G401 (cell line): ENCODE results near the gene KCNE1. TPM values are rescaled to one million over a fixed set of nuclear protein-coding genes. Genes with fewer than 3 reads are reported as not detected.
A peak's percentile ranks its signal among the peaks of the same experiment; 100 is the strongest.

Experiments
- DNase-seq: peaks from one replicate; pipeline ENCODE4 v3.0.0-alpha.2; 2015; ENCODE audit warnings: low spot score
- in situ Hi-C: cut with HindIII; loops from 2 replicates; pipeline ENCODE4 v1.10.0; 2016; ENCODE audit warnings: low sequenced_read_pairs, mixed read lengths
- total RNA-seq: library from RNA; depleted of rRNA; stranded (reverse); fragments of >200 nt; shearing (Covaris generic); gene quantifications from 2 replicates; pipeline ENCODE4 v1.2.3, GENCODE V29; 2014

The KCNE1 gene
- total RNA-seq, 1 experiment from 2014 or later: 0.14 TPM

GRCh38 chr21:34537838-34538237 lies 25.8 kb upstream of the KCNE1 start:
- in situ Hi-C loops: no loop called here

GRCh38 chr21:34536820-34537219 lies 24.8 kb upstream of the KCNE1 start:
- no peak for DNase-seq
- in situ Hi-C loops: no loop called here

More at GRCh38 chr21:34537838-34538237, 25.8 kb upstream of the KCNE1 start:
- no peak for DNase-seq

DNA sequence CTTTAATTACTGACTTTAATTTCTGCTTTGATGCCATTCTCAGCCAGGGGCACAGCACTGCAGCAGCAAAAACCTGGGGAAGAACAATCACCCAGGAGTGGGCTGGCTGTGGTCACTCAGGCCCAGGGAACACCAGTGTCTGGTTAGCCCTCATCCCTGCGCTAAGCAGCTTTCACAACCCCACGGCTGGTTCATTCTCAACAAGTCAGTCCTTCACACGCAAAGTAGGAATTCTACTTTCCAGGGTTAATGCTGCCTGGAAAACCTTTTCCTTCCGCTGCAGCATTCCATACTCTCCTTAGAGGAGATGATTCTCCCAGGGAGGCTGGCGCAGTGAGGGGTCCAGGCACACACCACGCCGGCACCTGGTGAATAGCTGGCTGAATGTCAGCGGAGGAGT lies 24.3 kb upstream of the KCNE1 start:
- in situ Hi-C loops: no loop called here
- DNase-seq: no peak

GRCh38 chr21:34535886-34536285 lies 23.9 kb upstream of the KCNE1 start:
- no peak for DNase-seq
- in situ Hi-C loops: no loop called here

GRCh38 chr21:34534522-34534921 lies 22.5 kb upstream of the KCNE1 start:
- in situ Hi-C loops: no loop called here
- DNase-seq: no peak

- in situ Hi-C loops: no loop called here
- DNase-seq: no peak
Observed at GRCh38 chr21:34533938-34534337, 21.9 kb upstream of the KCNE1 start.

DNA sequence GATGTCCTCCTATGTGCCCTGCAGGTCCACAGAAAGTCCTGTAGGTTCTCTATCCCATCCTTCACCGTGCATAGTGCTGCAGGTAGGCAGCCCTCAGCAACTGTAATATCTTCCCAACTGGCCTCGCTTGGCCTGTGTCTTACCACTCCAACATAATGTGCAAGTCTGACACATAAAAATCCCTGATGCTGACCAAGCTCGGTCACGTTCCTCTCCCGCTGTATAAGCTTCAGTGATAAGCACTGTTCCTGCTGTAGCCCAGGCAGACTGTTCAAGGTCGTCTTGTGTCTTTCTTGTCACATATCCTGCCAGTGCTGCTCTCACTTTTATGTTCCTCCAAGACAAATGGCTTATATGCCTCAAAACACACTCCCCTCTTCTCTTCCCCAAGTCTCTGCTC lies 19.4 kb upstream of the KCNE1 start:
- in situ Hi-C loops: no loop called here
- no peak for DNase-seq

DNA sequence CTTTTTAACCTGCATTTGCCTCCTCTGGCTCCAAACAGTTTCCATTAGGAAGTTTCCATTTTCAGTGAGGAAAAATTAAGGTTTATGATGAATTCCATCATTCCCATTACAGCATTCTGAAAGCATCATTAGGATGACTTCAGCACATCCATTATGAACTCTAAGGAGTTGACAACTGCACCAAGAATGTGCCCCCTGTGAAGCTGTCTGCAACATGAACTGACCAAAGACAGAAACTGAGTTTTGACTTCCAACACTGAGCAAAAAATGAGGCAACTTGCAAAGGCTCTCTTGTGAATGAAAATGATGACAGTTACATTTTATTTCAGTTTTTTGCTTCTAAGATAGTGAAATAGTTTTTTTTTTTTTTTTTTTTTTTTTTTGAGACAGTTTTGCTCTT lies 18.3 kb upstream of the KCNE1 start:
- in situ Hi-C loops: no loop called here
- no peak for DNase-seq

DNA sequence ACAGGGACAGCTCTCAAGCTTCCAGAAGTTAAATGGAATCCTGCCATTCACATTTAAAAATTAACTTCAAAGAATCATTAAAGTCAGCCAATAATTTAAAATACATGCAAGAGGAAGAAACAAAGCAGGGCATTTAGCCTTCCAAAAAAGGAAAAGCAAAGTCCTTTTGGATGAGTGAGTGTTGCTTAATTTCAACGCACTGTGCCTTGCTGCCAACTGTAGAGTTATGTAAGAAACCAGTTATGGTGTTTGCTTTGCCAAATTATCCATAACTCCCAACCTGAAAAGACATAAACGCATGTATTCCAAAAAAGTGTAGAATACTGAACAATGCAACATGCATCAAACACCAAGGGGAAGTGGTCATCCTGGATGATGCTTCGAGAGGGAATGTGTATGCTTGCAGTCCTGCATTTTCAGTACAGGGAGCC lies 16.1 kb upstream of the KCNE1 start:
- in situ Hi-C loops: no loop called here

DNA sequence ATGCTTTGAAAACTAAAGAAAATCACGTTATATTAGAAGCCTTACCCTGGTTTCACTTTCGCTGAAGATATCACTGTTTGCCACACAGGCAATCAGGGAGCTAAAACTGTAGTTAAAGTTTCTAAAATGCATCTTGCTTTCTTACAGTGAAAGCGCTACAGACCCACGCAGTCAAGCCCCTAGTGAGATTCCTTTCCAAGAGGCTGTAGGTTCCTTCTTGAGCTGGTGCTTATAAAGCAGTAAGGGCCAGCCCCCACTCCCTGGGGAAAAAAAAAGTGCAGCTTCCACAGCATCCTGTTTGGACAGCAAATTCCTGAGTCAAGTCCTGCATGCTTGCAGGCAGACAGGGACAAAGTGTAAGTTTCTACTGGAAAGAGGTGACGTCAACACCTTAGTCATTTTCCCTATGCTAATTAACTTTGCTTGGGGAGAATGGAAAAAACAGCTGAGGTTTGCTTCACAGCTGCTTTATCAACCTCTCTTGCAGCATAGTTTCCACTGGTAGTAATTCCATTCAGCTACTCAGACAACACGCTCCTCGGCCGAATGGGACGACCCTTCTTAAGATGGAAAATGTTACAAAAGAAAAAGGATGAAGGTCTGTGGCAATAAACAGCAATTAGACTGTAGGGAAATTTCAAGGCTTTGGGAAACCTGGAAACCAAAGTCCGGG lies 14.7 kb upstream of the KCNE1 start:
- DNase-seq: peak; percentile 18
- in situ Hi-C loops: no loop called here

More for the DNA sequence above, 16.1 kb upstream of the KCNE1 start:
- DNase-seq: peak; percentile 28

DNA sequence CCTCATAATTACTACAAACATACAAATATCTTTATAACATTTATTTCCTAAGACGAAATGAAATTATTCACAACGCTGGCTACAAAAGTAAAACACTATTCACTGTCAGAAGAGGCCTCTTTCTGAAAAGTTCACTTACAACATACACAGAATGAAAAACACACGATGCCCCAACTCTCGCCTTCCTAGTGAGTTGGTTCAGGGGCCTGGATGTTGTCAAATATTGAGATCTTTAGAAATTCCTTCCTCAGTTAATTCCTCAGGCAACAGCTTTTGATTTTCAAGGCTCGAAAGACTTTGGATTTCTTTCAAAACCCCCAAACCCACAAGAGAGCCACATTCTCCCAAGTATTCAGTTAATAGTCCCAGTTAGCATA lies 14.2 kb upstream of the KCNE1 start:
- DNase-seq: no peak
- in situ Hi-C loops: no loop called here

DNA sequence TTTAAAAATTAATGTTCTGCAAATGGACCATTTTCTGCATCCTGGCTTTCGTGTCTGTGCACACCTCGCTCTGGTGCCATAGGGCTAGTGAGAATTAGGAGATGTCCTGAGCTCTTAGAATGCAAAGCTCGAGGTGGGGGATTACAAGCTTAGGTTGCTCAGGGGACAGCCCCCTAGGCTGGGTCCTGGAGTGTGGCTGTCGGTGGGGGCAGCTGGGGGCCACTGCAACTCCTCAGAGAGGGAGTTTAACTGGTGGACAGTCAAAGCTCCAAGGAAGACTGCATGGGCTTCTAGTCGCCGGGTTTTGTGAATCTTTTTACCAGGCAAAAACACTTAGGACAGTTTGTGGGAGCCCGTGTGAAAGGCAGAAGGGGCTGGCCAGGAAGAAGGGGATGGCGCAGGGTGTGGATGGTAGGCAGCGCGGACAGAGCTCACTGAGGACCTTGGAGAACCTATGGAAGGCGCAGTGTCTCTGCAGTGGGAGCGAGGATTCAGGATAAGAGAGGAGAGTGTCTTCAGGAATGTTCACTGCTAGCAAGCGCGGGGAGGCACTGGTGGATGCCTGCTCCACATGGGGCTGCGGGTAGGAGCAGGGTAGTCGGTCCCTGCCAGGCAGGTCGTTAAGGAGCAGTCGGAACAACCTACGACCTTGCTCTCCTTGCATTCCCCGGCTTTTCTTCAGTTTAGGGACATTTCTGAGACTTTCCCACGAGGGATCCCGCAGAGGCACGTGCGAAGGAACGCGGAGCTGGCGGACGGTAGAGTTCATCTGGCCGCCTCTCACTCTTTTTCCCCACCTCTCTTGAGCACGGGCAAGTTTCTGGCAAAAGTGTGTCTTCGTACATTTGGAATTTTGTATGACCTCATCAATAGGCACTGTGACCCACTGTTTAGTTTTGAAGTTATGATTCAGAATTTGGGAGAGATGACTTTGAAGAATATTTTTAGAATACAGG lies 12.9 kb upstream of the KCNE1 start:
- no peak for DNase-seq
- in situ Hi-C loops: no loop called here

DNA sequence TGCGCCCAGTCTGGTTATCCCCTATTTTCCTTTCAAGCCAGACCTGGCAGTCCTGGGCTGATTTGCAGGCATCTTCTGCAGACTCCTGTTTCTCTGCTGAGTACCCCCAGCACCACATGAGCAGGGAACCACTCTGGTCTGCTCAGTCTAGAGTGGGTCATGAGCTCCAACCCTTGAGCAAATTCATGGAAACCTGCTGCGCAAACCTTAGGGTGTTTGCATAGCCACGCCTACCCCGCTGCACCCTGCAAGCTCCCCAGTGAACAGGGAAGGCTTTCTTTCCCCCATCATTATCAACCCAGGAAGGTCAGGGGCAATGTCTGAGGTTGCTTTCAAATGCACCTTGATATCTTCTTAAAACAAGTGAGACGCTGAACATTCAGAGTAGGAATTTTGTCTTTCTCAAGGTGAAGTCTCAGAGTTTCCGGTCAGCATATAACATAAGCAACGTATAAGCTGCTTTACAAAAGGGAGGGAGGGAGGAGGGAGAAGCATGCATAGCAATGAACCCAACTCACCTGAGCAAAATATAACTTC lies 11.1 kb upstream of the KCNE1 start:
- no peak for DNase-seq
- in situ Hi-C loops: no loop called here

DNA sequence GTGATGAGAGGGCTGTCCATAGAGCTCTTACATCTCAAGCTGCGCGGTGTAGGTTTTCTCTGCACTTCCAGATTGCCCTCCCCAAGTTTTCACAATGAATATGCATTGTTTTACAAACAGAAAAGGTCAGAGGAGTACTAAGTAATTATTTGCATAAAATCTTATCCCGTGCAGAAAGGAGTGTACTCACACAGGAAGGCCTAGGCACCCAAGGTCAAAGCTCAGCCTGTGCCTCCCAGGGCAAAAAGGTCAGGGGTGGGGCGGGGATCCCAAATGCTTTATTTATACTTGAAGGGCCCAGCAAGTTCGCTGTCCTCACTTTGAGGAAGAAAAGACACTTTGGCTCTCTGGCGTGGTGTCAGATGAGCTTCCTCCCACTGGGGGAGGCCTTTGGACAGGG lies 10.3 kb upstream of the KCNE1 start:
- in situ Hi-C loops: no loop called here
- no peak for DNase-seq

DNA sequence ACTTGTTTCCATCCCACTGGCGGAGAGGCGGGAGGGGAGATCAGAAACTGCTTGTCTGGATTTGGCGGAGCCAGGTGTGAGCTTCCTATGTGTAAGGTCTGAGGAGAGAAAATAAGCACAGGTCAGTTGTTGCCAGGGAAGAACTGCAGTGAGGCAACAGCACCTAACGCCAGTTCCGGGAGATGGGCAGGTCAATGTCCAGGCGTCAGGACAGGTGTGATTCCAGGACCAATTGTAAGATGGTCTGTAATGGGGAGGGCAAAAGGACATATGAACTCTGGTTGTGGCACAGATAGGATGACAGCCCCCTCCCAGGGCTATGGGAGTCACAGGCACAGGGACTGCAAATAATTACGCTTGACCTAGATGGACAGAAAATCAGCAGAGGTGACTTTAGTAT lies 9.6 kb upstream of the KCNE1 start:
- in situ Hi-C loops: no loop called here
- no peak for DNase-seq

DNA sequence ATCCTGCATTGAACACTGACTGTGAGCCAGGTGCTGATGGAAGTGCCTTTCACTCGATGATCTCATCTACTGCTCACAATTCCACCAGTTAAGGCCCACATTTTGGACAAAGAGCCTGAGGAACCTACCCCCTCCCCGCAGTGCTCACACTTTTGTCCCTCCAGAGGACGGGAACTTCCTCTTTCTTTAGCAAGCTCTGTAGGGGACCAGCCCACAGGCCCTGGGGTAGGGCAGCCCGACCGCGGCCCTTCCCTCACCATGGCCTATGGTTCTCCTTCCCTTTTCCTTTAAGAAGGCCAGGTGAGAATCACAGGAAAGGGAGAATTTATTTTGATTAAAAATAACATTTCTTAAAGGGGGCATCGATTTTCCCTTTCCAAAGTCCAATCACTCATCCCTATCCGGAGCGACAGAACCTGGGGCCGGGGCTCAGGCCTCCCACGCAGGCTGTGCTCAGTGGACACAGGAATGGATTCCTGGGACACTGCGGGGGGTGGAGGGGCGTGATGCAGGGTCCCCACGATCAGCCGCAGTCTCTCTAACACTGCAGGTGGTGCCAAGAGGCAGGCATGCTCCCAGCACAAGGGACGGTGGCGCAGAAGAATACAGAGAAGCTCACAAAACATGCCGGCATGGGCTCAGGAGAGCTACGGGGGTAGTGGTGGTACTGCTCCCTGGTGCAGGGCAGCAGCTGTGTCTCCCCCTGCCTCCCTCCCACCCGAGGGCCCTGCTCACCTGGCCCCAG lies 8.9 kb upstream of the KCNE1 start:
- in situ Hi-C loops: no loop called here
- no peak for DNase-seq

DNA sequence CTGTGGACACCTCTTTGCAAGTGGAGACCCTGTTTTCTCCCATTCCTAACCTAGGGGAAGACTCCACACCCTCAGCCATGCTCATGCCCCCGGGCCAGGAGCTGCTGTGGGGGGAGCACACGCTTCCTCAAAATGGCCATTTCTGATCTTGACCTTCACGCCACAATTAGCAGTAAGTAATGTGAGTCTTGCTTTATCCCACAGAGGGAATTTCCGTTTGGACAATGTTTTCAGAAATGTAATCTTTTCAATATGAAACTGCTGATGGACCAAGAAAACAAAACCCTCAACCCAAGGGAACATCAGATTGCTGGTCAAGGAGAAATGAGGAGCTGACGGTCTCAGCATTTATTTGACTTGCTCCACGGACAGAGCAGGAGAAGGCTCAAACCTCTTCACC lies 8.3 kb upstream of the KCNE1 start:
- in situ Hi-C loops: no loop called here
- no peak for DNase-seq

GRCh38 chr21:34519694-34520093 lies 7.7 kb upstream of the KCNE1 start:
- in situ Hi-C loops: no loop called here
- no peak for DNase-seq

DNA sequence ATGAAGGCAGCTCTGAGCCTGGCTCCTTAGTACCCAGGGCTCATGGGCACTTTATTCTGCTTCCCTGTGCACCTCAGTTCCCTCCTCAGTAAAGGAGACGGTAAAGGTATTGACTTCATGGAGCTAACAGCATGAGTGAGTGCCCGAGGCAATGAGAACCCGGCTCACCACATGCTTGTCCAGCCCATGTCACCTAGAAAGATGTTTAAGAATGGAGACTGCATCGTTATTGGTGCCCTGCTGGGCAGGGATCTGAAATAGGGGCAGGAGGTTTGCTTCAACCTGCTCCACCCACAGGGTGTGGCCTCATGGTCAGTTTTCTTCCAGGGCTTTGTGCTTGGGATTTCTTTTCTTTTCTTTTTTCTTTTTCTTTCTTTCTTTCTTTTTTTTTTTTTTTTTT lies 7.0 kb upstream of the KCNE1 start:
- no peak for DNase-seq
- in situ Hi-C loops: no loop called here

GRCh38 chr21:34518301-34518700 lies 6.3 kb upstream of the KCNE1 start:
- in situ Hi-C loops: no loop called here
- DNase-seq: no peak
